NCI-H2081 treated with DMSO at 0.1 percent for 48 hours (cell line): ENCODE results near the gene GJA1.

Source experiments
- DNase-seq: peaks from one replicate; lab custom pipeline; 2025; lab: John Stamatoyannopoulos, UW

The GJA1 gene

GRCh38 chr6:121482751-121483150 is 47.3 kb downstream of the GJA1 start:
- DNase-seq, result no peak

GRCh38 chr6:121485359-121485811 is 49.9 kb downstream of the GJA1 start:
- no peak for DNase-seq

- no peak for DNase-seq
Observed at GRCh38 chr6:121491576-121491975, 56.1 kb downstream of the GJA1 start.

GRCh38 chr6:121492536-121492935 is 57.1 kb downstream of the GJA1 start:
- DNase-seq, result no peak

GRCh38 chr6:121497970-121498375 is 62.5 kb downstream of the GJA1 start:
- DNase-seq, result no peak

GRCh38 chr6:121498481-121499276 is 63.2 kb downstream of the GJA1 start:
- no peak for DNase-seq
